Activated CD4-positive, alpha-beta memory T cell treated with anti-CD3 and anti-CD28 coated beads, Interleukin-2, amount 10 ng/mL, durations not matched to agents 7 days and 5 days (primary cell): ENCODE measurements around the gene VGLL3. TPM values are rescaled to one million over a fixed set of nuclear protein-coding genes. Genes with fewer than 3 reads are reported as not detected.

Experiments
- CTCF ChIA-PET: fragments of 350-600 bp; sonication (Branson Sonifier 250); formaldehyde crosslinking; loops from one replicate; lab custom pipeline; 2021; ENCODE audit warnings: antibody characterized with exemption, inconsistent platforms; lab: Charles Lee
- POLR2A ChIA-PET: fragments of 350-600 bp; sonication (Branson Sonifier 250); formaldehyde crosslinking; loops from one replicate; lab custom pipeline; 2021; ENCODE audit warnings: antibody characterized with exemption; lab: Charles Lee
- DNase-seq: peaks from one replicate; pipeline ENCODE4 v3.0.0-alpha.2; 2020
- H3K27ac Mint-ChIP-seq: one replicate; pipeline ENCODE4 v1.8.0; 2021; ENCODE audit warnings: mild to moderate bottlenecking, mixed read lengths
- H3K27me3 Mint-ChIP-seq: one replicate; pipeline ENCODE4 v1.8.0; 2021; ENCODE audit warnings: mixed read lengths
- H3K36me3 Mint-ChIP-seq: one replicate; pipeline ENCODE4 v1.8.0; 2021; ENCODE audit warnings: low read depth, mixed read lengths
- H3K4me1 Mint-ChIP-seq: one replicate; pipeline ENCODE4 v1.8.0; 2021; ENCODE audit warnings: mixed read lengths
- H3K4me3 Mint-ChIP-seq: one replicate; pipeline ENCODE4 v1.8.0; 2021; ENCODE audit warnings: mild to moderate bottlenecking, mixed read lengths
- H3K9me3 Mint-ChIP-seq: one replicate; pipeline ENCODE4 v1.8.0; 2021; ENCODE audit warnings: mixed read lengths
- total RNA-seq, 2 experiments: library from RNA; stranded (reverse); gene quantifications; one replicate each; pipeline ENCODE4 v1.2.3, GENCODE V29; 2021

Gene VGLL3
- total RNA-seq, 2 experiments from 2014 or later, result not detected

DNA sequence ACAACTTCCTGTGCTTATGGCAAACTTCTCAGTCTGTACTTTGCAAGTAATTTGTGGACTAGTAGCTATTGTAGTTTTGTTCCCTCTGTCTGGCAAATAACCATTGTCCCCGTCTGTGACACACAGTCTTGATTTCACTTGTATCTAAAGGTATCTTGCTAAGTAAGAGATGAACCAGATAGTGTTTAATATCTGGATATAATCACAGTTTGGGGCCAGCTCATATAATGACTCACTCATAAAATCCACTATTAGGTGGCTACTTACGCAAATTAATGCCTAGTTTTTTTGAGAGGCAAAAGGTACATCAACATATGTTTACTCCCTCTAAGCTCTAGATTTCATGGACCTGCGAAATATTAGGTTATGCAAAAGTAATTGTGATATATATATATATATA lies 30.4 kb downstream of the VGLL3 start:
- POLR2A ChIA-PET, result no interaction called here
- no peak for DNase-seq
- Mint-ChIP-seq H3K4me3 (no peak overlapping the region), H3K4me1 (no peaks in the 10 kb centered on the region), H3K27me3 (no peaks in the 10 kb centered on the region), H3K9me3 (no peaks in the 10 kb centered on the region), H3K27ac (no peak overlapping the region), H3K36me3 (no peaks in the 10 kb centered on the region)
- CTCF ChIA-PET, result interaction anchor here (0.9 kb wide), 1 partner anchor 207 kb away, joined by 4 read pairs; no protein-coding TSS in a partner anchor

DNA sequence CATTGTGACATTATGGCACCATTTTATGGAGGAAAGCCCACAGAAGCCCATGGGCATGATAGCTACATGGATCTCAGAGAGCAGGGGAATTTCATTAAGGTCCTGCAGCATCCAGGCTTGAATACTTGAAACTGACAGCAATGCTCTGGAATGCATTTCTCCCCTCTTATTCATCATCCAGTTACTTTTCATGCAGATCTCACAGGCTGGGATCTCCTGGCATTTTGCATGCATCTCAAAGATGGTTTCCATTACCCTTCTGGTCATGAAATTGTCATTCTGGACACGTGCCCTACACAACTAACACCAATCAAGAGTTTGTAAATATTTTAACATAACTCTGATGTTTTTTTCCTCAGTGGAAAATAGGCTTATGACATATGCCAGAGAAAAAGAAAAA lies 32.4 kb downstream of the VGLL3 start:
- H3K9me3 Mint-ChIP-seq, result no peaks in the 10 kb centered on the region
- ChIA-PET POLR2A (no interaction called here), CTCF (no interaction called here)
- H3K4me1 Mint-ChIP-seq, result no peaks in the 10 kb centered on the region
- H3K4me3 Mint-ChIP-seq, result no peak overlapping the region
- DNase-seq, result no peak
- H3K27me3 Mint-ChIP-seq, result no peaks in the 10 kb centered on the region
- no peaks in the 10 kb centered on the region for H3K36me3 Mint-ChIP-seq
- H3K27ac Mint-ChIP-seq, result no peak overlapping the region

DNA sequence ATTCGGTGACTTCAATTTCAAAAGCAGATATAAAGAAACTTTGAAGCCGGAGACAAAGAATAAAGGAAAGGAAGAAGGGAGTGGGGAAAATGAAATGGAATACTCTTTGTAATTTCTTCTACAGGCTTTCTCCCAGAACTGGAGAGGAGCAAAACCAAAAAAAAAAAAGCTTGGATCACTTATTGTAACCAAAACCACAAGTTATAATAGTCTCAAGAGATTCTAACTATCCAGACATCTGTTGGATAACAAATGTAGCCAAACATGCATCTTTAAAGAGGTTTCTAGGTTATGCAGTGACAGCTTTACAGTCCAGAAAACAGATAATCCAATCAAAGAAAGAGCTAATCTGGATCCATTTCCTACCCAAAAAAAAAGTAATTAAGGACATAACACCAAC lies 36.2 kb downstream of the VGLL3 start:
- Mint-ChIP-seq H3K36me3 (no peaks in the 10 kb centered on the region), H3K4me3 (no peak overlapping the region), H3K9me3 (no peaks in the 10 kb centered on the region), H3K4me1 (no peaks in the 10 kb centered on the region), H3K27ac (no peak overlapping the region), H3K27me3 (no peaks in the 10 kb centered on the region)
- ChIA-PET POLR2A (no interaction called here), CTCF (no interaction called here)
- DNase-seq, result no peak

DNA sequence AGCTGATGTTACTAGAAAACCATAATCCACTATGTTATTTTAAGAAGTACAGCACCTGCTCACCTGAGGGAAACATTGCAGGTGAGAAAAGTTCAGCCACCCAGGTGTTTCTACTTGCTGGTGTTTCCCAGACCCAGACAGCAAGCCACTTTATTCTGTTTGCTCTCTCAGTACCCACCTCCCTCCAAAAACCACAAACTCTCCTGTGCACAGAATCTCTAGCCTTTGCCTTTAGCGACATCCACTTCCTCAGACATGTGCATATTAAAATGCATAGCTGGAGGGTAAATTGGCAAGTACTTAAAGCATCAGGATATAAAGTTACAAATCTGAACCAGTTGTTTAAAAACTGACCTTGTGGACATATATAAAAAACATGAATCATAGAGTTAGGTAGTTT lies 36.7 kb downstream of the VGLL3 start:
- H3K27ac Mint-ChIP-seq, result no peak overlapping the region
- no peaks in the 10 kb centered on the region for H3K27me3 Mint-ChIP-seq
- no peak overlapping the region for H3K4me3 Mint-ChIP-seq
- H3K4me1 Mint-ChIP-seq, result no peaks in the 10 kb centered on the region
- CTCF ChIA-PET, result no interaction called here
- DNase-seq, result no peak
- H3K36me3 Mint-ChIP-seq, result no peaks in the 10 kb centered on the region
- POLR2A ChIA-PET, result no interaction called here
- no peaks in the 10 kb centered on the region for H3K9me3 Mint-ChIP-seq

DNA sequence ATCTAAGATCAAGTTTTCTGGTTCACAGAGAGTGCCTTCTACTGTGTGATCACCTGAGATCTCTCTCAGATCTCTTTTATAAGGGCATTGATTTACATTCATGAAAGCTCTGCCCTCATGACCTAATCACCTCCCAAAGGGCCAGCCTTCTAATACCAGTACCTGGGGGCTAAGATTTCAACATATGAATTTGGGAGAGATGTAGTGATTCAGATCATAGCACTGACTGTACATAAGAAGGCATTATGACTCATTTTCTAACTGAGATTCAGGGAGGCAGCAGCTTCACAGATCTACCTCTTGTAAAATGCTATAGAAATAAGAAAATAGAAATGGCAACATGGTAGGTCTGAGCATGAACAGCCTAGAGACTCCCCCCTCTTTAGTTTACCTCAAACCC lies 39.6 kb downstream of the VGLL3 start:
- Mint-ChIP-seq H3K36me3 (no peaks in the 10 kb centered on the region), H3K4me1 (no peaks in the 10 kb centered on the region), H3K27ac (no peak overlapping the region), H3K4me3 (no peak overlapping the region), H3K27me3 (no peaks in the 10 kb centered on the region), H3K9me3 (no peaks in the 10 kb centered on the region)
- DNase-seq, result no peak
- ChIA-PET CTCF (no interaction called here), POLR2A (no interaction called here)

DNA sequence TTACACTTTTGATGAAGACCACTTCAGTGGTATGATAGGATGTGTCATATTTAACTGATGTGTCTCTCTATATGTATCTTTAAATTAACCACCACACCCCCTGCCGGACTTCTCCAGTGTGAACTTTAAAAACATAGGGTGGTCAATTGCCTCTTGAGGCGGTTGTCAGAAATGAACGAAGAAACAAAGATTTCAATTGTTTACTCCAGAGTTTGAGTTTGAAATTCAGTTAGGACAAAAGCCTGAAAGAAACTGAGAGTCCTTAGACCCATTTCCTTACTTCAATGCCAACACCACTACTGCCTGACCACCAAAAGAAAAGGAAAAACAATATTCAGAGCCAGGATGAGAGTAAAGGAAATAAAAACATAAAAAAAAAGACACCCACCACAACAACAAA lies 40.2 kb downstream of the VGLL3 start:
- Mint-ChIP-seq H3K27ac (no peak overlapping the region), H3K36me3 (no peaks in the 10 kb centered on the region), H3K27me3 (no peaks in the 10 kb centered on the region), H3K9me3 (no peaks in the 10 kb centered on the region), H3K4me3 (no peak overlapping the region), H3K4me1 (no peaks in the 10 kb centered on the region)
- no peak for DNase-seq
- ChIA-PET POLR2A (no interaction called here), CTCF (no interaction called here)

DNA sequence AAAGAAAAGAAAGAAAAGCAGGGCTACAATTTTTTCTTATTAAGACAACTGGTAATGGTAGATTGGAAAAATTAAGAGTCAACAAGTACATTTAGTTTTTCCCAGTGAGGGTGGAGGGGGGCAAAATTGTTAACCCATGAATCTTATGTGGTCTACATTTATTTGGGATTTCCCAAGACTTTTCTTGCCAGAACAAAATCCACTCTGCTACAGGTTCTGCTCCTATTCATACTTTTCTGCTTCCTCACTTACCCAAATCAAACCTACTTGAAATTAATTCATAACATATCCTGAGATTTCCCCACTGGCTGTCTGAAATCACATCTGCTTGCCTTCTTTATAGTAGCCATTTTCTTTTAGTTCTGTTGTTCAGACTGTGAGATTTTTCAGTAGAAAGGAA lies 41.1 kb downstream of the VGLL3 start:
- no peaks in the 10 kb centered on the region for H3K36me3 Mint-ChIP-seq
- CTCF ChIA-PET, result no interaction called here
- no peaks in the 10 kb centered on the region for H3K27me3 Mint-ChIP-seq
- DNase-seq, result no peak
- no peaks in the 10 kb centered on the region for H3K4me1 Mint-ChIP-seq
- no peaks in the 10 kb centered on the region for H3K9me3 Mint-ChIP-seq
- H3K4me3 Mint-ChIP-seq, result no peak overlapping the region
- POLR2A ChIA-PET, result no interaction called here
- H3K27ac Mint-ChIP-seq, result no peak overlapping the region

DNA sequence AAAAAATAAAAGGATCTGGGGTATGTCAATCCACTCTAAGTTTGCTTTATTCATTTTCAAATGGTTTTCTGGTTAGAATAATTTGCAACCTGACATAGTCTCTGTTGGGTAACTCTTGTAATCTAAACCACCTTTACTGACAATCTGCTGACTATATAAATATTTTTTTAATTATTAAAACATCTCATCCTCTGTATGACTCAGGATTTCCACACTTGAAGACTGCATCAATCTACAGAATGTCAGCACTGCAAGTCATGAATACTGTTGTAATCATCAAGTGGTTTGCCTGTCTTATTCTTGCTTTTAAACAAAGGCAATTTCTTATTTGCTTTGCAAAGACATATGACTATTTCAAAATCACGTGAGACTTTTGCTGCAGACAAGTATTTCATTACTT lies 42.1 kb downstream of the VGLL3 start:
- Mint-ChIP-seq H3K4me1 (no peaks in the 10 kb centered on the region), H3K27ac (no peak overlapping the region), H3K9me3 (no peaks in the 10 kb centered on the region), H3K27me3 (no peaks in the 10 kb centered on the region), H3K4me3 (no peak overlapping the region), H3K36me3 (no peaks in the 10 kb centered on the region)
- CTCF ChIA-PET, result no interaction called here
- no peak for DNase-seq
- POLR2A ChIA-PET, result no interaction called here

DNA sequence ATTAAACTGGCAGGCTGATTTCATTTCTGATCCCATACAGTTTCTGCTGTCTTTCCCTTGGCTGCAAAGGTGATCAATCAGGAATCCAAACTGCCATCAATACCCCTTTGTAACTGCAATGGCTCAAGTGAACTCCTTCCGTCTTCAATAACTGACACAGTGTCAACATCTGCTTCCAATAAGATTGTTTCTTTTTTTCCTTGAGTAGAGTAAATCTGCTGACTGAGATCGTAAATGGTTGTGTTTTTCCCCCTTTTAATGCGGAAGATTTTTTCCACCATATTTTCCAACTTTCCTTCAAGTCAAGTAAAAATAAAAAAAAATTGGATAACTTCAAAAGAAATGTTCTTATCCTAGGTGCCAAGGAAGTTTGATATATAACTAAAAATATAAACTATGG lies 48.7 kb downstream of the VGLL3 start:
- Mint-ChIP-seq H3K36me3 (no peaks in the 10 kb centered on the region), H3K4me3 (no peak overlapping the region), H3K9me3 (peaks cover 2% of the 10 kb centered on the region), H3K27me3 (no peaks in the 10 kb centered on the region), H3K4me1 (no peaks in the 10 kb centered on the region), H3K27ac (no peak overlapping the region)
- ChIA-PET CTCF (no interaction called here), POLR2A (no interaction called here)
- no peak for DNase-seq

DNA sequence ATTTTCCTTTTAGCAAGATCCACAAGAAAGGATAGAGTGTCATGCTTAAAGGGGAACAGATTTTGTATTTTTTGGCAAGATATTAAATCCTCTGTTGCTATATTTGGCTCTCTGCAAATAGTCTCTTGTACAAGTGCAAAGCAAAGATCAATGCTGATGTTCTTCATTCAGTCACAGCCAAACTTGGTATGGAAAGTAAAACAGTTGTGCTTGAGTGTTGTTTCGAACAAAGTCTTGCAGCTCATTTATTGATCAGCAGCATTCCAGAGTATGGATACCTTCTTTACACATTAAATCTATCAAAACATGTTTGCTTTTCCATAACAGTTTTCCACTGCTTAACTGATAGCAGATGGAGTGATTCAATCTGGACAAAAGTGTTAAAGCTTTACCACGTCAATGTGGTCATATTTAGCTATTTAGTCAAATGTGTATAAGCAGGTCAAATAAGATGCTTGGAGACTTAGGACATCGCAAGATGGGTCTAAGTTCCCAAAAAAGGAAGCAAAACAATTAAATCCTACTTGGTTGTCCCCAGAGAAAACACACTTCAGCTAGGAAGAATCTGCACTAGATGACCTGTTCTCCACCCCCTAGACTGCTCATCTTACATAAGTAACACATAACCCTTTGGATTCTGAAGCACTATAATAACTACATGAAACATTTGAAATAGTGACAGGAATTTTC lies 52.4 kb downstream of the VGLL3 start:
- no peak for DNase-seq
- no peak overlapping the region for H3K27ac Mint-ChIP-seq
- H3K4me1 Mint-ChIP-seq, result no peaks in the 10 kb centered on the region
- POLR2A ChIA-PET, result no interaction called here
- H3K9me3 Mint-ChIP-seq, result peaks cover 2% of the 10 kb centered on the region
- H3K27me3 Mint-ChIP-seq, result no peaks in the 10 kb centered on the region
- no peak overlapping the region for H3K4me3 Mint-ChIP-seq
- no peaks in the 10 kb centered on the region for H3K36me3 Mint-ChIP-seq
- CTCF ChIA-PET, result interaction anchor here (0.6 kb wide), 1 partner anchor 118 kb away, joined by 3 read pairs; no protein-coding TSS in a partner anchor

DNA sequence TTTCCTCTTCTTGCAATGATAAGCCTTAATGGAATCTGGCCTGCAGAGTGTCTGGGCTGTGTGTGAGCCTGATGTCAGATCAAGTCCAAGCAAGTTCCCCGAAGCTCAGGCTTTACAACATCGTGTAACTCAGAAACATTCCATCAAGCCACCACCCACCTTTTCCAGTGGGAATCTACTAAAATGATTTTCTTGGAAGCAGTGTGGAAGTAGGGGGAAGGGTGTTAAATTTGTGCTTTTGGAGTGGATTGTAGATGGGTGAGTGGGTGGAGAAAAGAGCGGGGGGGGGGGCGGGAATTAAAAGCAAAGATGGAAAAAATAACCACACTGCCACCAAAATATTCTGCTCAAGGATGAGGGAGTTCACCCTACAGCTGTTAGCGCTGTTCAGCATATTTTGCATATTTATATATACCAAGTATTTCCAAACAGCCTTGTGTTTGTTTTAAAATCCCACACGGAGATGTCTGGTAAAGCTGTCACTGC lies 53.6 kb downstream of the VGLL3 start:
- Mint-ChIP-seq H3K4me1 (no peaks in the 10 kb centered on the region), H3K27me3 (no peaks in the 10 kb centered on the region), H3K4me3 (no peak overlapping the region), H3K36me3 (no peaks in the 10 kb centered on the region), H3K27ac (no peak overlapping the region), H3K9me3 (peaks cover 2% of the 10 kb centered on the region)
- CTCF ChIA-PET, result interaction anchor here (0.6 kb wide), 1 partner anchor 574 kb away, joined by 3 read pairs; no protein-coding TSS in a partner anchor
- POLR2A ChIA-PET, result no interaction called here
- DNase-seq, result no peak

DNA sequence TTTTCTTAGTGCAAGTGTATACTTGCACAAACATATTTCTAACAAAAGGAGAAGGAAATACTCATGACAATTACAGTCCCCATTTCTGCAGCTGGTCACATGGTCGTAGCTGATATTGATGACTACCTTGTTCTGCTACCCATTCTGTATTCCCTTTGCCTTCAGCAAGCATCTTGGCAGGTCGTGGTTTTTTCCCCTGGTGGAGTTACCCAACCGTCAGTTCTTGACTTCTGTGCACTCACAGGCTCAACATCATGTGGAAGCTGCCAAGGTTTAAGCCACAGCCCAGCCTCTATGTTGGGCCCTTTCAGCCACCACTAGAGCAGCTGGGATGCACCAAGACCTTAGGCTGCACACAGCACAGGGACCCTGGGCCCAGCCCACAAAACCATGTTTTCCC lies 56.1 kb downstream of the VGLL3 start:
- H3K27me3 Mint-ChIP-seq, result no peaks in the 10 kb centered on the region
- H3K9me3 Mint-ChIP-seq, result peaks cover 2% of the 10 kb centered on the region
- H3K36me3 Mint-ChIP-seq, result no peaks in the 10 kb centered on the region
- no peak overlapping the region for H3K4me3 Mint-ChIP-seq
- DNase-seq, result no peak
- ChIA-PET CTCF (no interaction called here), POLR2A (no interaction called here)
- H3K4me1 Mint-ChIP-seq, result no peaks in the 10 kb centered on the region
- no peak overlapping the region for H3K27ac Mint-ChIP-seq

DNA sequence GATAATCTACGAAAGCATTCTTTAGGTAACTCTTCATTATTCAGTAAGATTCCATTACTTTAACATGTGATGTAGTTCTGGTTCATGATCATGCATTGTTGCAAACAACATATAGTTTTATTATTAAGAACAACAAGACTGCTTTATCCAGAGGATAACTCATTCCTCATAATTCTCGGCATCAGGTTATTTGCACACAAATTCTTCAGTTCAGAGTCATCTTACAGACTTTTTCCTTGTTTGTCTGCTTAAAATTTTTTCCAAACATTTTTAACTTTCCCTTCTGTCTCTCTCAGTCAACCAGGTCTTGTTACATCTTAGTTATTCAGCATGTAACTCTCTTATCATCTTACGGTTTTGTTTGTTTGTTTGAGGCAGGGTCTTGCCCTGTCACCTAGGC lies 60.1 kb downstream of the VGLL3 start:
- no peaks in the 10 kb centered on the region for H3K9me3 Mint-ChIP-seq
- POLR2A ChIA-PET, result no interaction called here
- CTCF ChIA-PET, result no interaction called here

DNA sequence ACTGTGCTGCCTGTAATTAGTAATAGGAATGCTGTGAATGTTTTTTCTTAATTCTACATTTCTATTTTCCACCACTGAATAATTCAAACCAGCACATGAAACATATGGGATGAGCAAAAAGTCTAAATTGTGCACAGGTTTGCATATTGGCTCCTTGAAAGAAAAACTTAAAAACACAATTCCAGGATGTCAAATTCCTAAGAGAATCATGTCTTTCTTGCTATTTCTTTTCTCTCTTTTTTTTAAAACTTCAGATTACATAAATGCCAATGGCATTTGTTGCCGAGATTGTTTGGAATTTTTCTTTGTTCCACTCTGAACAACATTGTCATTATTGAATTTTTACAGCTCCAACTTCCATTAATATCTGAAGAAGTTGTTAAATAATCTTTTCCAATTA lies 60.8 kb downstream of the VGLL3 start:
- no peak overlapping the region for H3K27ac Mint-ChIP-seq
- H3K36me3 Mint-ChIP-seq, result no peaks in the 10 kb centered on the region

More for the DNA sequence above, 60.1 kb downstream of the VGLL3 start:
- Mint-ChIP-seq H3K27me3 (no peaks in the 10 kb centered on the region), H3K4me1 (no peaks in the 10 kb centered on the region), H3K36me3 (no peaks in the 10 kb centered on the region), H3K27ac (no peak overlapping the region), H3K4me3 (no peak overlapping the region)
- DNase-seq, result no peak

More for the DNA sequence above, 60.8 kb downstream of the VGLL3 start:
- Mint-ChIP-seq H3K4me3 (no peak overlapping the region), H3K4me1 (no peaks in the 10 kb centered on the region), H3K9me3 (no peaks in the 10 kb centered on the region), H3K27me3 (no peaks in the 10 kb centered on the region)
- DNase-seq, result no peak
- CTCF ChIA-PET, result no interaction called here
- POLR2A ChIA-PET, result no interaction called here
